Right ventricle myocardium superior (tissue), 1 donor: Measurements from ENCODE around the gene DNAJB8. TPM values are rescaled to one million over a fixed set of nuclear protein-coding genes. Genes with fewer than 3 reads are reported as not detected.

Experiments
- ATAC-seq: fragments of 200-7000 bp; cut with Tn5 transposase; one replicate; pipeline ENCODE4 v1.9.1; 2020; ENCODE audit warnings: mild to moderate bottlenecking; ENCODE audit not compliant: poor library complexity
- DNase-seq: peaks from one replicate; pipeline ENCODE4 v3.0.0-alpha.2; 2020
- intact Hi-C: fragments of 100-400 bp; cut with DNase I; formaldehyde crosslinking; loops from one replicate; pipeline ENCODE4 v1.11.2; 2022
- total RNA-seq: library from RNA; stranded (reverse); fragmentation: NEBNext Ultra II Directional; extraction: Animal tissue kit (Norgen Biotek cat#: 25700); gene quantifications from one replicate; pipeline ENCODE4 v1.2.1, GENCODE V29; 2021
- donor health status: DM: no; HTN: yes; CAD: no; lungs with severe emphysema.

Gene DNAJB8
- total RNA-seq, 1 donor from 2014 or later: not detected

GRCh38 chr3:128435561-128435960 is 31.1 kb downstream of the DNAJB8 start:
- ATAC-seq (no peak), DNase-seq (no peak)
- intact Hi-C loops: no loop called here

- ATAC-seq: no peak
- intact Hi-C loops: no loop called here
- DNase-seq: no peak
Measured at GRCh38 chr3:128435058-128435457, 31.6 kb downstream of the DNAJB8 start.

- no peak for DNase-seq
- intact Hi-C loops: no loop called here
- ATAC-seq: no peak
Measured at GRCh38 chr3:128434524-128434923, 32.2 kb downstream of the DNAJB8 start.

- no peak for ATAC-seq
- intact Hi-C loops: no loop called here
- no peak for DNase-seq
Measured at GRCh38 chr3:128433837-128434165, 32.9 kb downstream of the DNAJB8 start.

GRCh38 chr3:128432971-128433836 is 33.5 kb downstream of the DNAJB8 start:
- DNase-seq (no peak), ATAC-seq (peak; percentile 59)
- intact Hi-C loops: no loop called here

GRCh38 chr3:128432301-128432970 is 34.3 kb downstream of the DNAJB8 start:
- no peak for ATAC-seq
- DNase-seq: no peak
- intact Hi-C loops: no loop called here

- intact Hi-C loops: no loop called here
- DNase-seq (no peak), ATAC-seq (no peak)
Measured at GRCh38 chr3:128431803-128432300, 34.8 kb downstream of the DNAJB8 start.

- intact Hi-C loops: no loop called here
- ATAC-seq: no peak
Measured at GRCh38 chr3:128430731-128431130, 36.0 kb downstream of the DNAJB8 start.

GRCh38 chr3:128430301-128430700 is 36.4 kb downstream of the DNAJB8 start:
- ATAC-seq (no peak), DNase-seq (no peak)
- intact Hi-C loops: no loop called here

More at GRCh38 chr3:128430731-128431130, 36.0 kb downstream of the DNAJB8 start:
- no peak for DNase-seq

- DNase-seq (no peak), ATAC-seq (no peak)
- intact Hi-C loops: loop anchor here (5.0 kb wide), 2 partner anchors 68 to 178 kb away; no protein-coding TSS in a partner anchor
Measured at GRCh38 chr3:128429751-128430150, 36.9 kb downstream of the DNAJB8 start.

GRCh38 chr3:128429275-128429674 is 37.4 kb downstream of the DNAJB8 start:
- DNase-seq (no peak), ATAC-seq (no peak)
- intact Hi-C loops: loop anchor here (5.0 kb wide), 2 partner anchors 68 to 178 kb away; no protein-coding TSS in a partner anchor

- ATAC-seq: no peak
- intact Hi-C loops: loop anchor here (5.0 kb wide), 2 partner anchors 69 to 179 kb away; no protein-coding TSS in a partner anchor
- DNase-seq: no peak
Measured at GRCh38 chr3:128427872-128428822, 38.5 kb downstream of the DNAJB8 start.

- DNase-seq: no peak
Measured at GRCh38 chr3:128427175-128427857, 39.4 kb downstream of the DNAJB8 start.

GRCh38 chr3:128426128-128426921 is 40.4 kb downstream of the DNAJB8 start:
- peak; percentile 65 for DNase-seq
- intact Hi-C loops: loop anchor here (5.0 kb wide), 2 partner anchors 71 to 181 kb away; no protein-coding TSS in a partner anchor
- ATAC-seq: peak; percentile 95

More at GRCh38 chr3:128427175-128427857, 39.4 kb downstream of the DNAJB8 start:
- intact Hi-C loops: loop anchor here (5.0 kb wide), 2 partner anchors 70 to 180 kb away; no protein-coding TSS in a partner anchor
- no peak for ATAC-seq

- DNase-seq (no peak), ATAC-seq (no peak)
- intact Hi-C loops: loop anchor here (5.0 kb wide), 2 partner anchors 72 to 182 kb away; no protein-coding TSS in a partner anchor
Measured at GRCh38 chr3:128425846-128426127, 40.9 kb downstream of the DNAJB8 start.

- intact Hi-C loops: loop anchor here (5.0 kb wide), 2 partner anchors 72 to 182 kb away; no protein-coding TSS in a partner anchor
- DNase-seq (no peak), ATAC-seq (peak; percentile 60)
Measured at GRCh38 chr3:128425142-128425845, 41.4 kb downstream of the DNAJB8 start.
